GM12865 (cell line): ENCODE data around the gene BOLL.
A peak's percentile ranks its signal among the peaks of the same experiment; 100 is the strongest.
"Not testable (repeated sequence)": the region's sequence is repeated elsewhere in the genome, so short reads cannot be mapped to it uniquely, and the experiment has no call there.

Source experiments
- DNase-seq: peaks from one replicate; pipeline ENCODE4 v3.0.0; 2010; ENCODE audit warnings: low read depth
- H3K4me3 ChIP-seq: 2 replicates; pipeline ENCODE4 v1.5.1; 2011; ENCODE audit warnings: mild to moderate bottlenecking, low read depth, low read length, control low read depth
- CTCF ChIP-seq: IDR thresholded peaks from 2 replicates; pipeline ENCODE4 v1.5.1; 2011; ENCODE audit warnings: low read length, control low read depth, low read depth, inconsistent platforms; ENCODE audit not compliant: insufficient read depth; ENCODE audit errors: missing control alignments

The BOLL gene

GRCh38 chr2:197784956-197785941, at the start of gene BOLL:
Gene BOLL (minus strand): TSS chr2:197785319. CDS start chr2:197781850, 3,469 bp downstream.
- TF ChIP-seq CTCF: no peak
- H3K4me3 ChIP-seq: peak within 1 kb of the TSS; percentile 43
- no peak for DNase-seq

GRCh38 chr2:197834771-197835170, 49.7 kb upstream of the BOLL start:
- not testable (repeated sequence) for DNase-seq, H3K4me3 ChIP-seq

GRCh38 chr2:197828464-197829135, 43.5 kb upstream of the BOLL start:
- TF ChIP-seq CTCF: no peak
- no peak for DNase-seq
- no peak overlapping the region for H3K4me3 ChIP-seq

- H3K4me3 ChIP-seq: no peak overlapping the region
- DNase-seq: no peak
- no peak for TF ChIP-seq CTCF
Observed at GRCh38 chr2:197827618-197828017, 42.5 kb upstream of the BOLL start.

GRCh38 chr2:197822333-197822732, 37.2 kb upstream of the BOLL start:
- H3K4me3 ChIP-seq: no peak overlapping the region
- TF ChIP-seq CTCF: no peak
- DNase-seq: no peak

GRCh38 chr2:197821550-197822289, 36.6 kb upstream of the BOLL start:
- no peak for DNase-seq
- TF ChIP-seq CTCF: no peak
- no peak overlapping the region for H3K4me3 ChIP-seq

GRCh38 chr2:197814526-197814925, 29.4 kb upstream of the BOLL start:
- TF ChIP-seq CTCF: no peak
- H3K4me3 ChIP-seq: no peak overlapping the region
- DNase-seq: no peak
